ENCODE data around the gene PSMD9.

DNA sequence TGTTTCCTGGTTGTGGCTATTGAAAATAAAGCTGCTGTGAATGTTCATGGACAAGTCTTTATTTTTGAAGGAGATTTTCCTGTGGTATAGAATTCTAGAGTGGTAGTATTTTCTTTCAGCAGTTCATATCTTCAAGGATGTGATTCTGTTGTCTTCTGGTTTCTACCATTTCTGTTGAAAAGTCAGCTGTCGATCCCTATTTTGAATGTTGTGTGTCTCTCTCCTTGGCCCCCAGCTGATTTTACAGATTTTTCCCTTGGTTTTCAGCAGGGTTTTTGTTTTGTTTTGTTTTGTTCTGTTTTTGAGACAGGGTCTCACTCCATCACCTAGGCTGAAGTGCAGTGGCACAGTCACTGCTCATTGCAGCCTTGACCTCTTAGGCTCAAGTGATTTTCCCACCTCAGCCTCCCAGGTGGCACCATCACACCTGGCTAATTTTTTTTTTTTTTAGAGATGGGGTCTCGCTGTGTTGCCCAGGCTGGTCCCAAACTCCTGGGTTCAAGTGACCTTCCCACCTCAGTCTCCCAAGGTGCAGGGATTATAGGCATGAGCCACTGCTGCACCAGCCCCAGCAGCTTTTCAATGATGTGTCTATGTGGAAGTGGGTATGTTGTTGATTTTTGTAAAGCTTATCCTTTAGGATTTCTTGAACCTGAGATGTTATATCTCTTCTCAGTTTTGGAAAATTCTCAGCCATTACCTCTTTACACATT is 57.9 kb downstream of the PSMD9 start:
- TF ChIP-seq CTCF (IDR thresholded peaks at IDR 0.05; ENCODE audit: low read depth, low read length, missing input control): no peak
- TF ChIP-seq, protein P1, sequence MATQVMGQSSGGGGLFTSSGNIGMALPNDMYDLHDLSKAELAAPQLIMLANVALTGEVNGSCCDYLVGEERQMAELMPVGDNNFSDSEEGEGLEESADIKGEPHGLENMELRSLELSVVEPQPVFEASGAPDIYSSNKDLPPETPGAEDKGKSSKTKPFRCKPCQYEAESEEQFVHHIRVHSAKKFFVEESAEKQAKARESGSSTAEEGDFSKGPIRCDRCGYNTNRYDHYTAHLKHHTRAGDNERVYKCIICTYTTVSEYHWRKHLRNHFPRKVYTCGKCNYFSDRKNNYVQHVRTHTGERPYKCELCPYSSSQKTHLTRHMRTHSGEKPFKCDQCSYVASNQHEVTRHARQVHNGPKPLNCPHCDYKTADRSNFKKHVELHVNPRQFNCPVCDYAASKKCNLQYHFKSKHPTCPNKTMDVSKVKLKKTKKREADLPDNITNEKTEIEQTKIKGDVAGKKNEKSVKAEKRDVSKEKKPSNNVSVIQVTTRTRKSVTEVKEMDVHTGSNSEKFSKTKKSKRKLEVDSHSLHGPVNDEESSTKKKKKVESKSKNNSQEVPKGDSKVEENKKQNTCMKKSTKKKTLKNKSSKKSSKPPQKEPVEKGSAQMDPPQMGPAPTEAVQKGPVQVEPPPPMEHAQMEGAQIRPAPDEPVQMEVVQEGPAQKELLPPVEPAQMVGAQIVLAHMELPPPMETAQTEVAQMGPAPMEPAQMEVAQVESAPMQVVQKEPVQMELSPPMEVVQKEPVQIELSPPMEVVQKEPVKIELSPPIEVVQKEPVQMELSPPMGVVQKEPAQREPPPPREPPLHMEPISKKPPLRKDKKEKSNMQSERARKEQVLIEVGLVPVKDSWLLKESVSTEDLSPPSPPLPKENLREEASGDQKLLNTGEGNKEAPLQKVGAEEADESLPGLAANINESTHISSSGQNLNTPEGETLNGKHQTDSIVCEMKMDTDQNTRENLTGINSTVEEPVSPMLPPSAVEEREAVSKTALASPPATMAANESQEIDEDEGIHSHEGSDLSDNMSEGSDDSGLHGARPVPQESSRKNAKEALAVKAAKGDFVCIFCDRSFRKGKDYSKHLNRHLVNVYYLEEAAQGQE (IDR thresholded peaks at IDR 0.05): no peak
- no peak for TF ChIP-seq GABPA (IDR thresholded peaks at IDR 0.05 in 1 of 2, conservative IDR thresholded peaks at IDR 0.05 in 1 of 2)
- TF ChIP-seq, protein P2, sequence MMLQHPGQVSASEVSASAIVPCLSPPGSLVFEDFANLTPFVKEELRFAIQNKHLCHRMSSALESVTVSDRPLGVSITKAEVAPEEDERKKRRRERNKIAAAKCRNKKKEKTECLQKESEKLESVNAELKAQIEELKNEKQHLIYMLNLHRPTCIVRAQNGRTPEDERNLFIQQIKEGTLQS (IDR thresholded peaks at IDR 0.05): no peak
- no peak for TF ChIP-seq SP1 (IDR thresholded peaks at IDR 0.05)
- no peak for TF ChIP-seq TAF1 (conservative IDR thresholded peaks at IDR 0.05)
- TF ChIP-seq, protein P3, sequence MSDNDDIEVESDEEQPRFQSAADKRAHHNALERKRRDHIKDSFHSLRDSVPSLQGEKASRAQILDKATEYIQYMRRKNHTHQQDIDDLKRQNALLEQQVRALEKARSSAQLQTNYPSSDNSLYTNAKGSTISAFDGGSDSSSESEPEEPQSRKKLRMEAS (IDR thresholded peaks at IDR 0.05): no peak
